ENCODE results near the gene NUP62. TPM values are rescaled to one million over a fixed set of nuclear protein-coding genes. Genes with fewer than 3 reads are reported as not detected.
"Not testable (repeated sequence)": the region's sequence is repeated elsewhere in the genome, so short reads cannot be mapped to it uniquely, and the experiment has no call there.

The NUP62 gene
- total RNA-seq, 2 donors from 2014 or later = 29.9 to 34.3 TPM

DNA sequence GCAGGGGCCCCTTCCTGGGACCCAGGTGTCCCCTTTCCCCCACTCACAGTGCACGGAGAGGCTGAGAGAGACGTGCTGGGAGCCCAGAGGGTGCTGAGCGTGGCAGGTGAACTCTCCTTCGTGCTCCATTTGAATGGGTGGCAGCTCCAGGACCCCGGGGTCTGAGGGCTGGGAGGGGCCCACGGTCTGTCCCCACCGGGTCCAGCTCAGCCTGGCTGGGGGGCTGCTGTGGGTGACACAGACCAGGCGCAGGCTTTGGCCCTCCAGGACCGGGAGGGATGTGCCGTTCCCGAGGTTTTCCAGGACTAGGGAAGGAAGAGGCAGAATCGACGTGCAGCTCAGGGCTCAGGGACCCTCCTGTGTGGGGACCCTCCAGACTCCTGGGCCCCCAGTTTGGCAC is 29.3 kb upstream of the NUP62 start:
- not testable (repeated sequence) for H3K27me3 ChIP-seq (replicated peaks; ENCODE audit: insufficient read depth); H3K9me3 ChIP-seq; H3K27ac ChIP-seq; H3K36me3 ChIP-seq; H3K4me3 ChIP-seq; ATAC-seq (ENCODE audit: insufficient number of reproducible peaks, low FRiP score, low read depth); DNase-seq (ENCODE audit: low spot score)
- peaks cover 17 to 20% of the 10 kb centered on the region in 2 donors for H3K4me1 ChIP-seq (ENCODE audit: control insufficient read depth in 1 of 2, low read depth in 2 of 2)

DNA sequence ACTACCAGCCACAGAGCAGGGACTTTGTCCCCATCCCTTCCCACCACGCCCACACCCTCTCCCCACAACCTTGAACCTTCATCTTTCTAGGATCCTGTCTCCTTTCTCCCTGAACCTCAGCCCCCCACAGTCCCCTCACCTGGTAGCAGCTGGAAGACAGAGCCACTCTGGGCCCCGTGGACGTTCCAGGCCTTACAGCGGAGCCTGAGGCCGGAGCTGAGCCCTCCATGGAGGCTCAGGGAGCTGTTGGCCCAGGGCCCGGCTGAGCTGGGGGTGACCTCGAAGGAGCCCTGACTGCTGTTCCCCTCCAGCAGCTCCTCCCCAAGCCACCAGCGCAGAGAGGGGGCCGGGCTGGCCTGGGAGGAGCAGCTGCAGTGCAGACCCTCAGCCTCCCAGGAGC is 28.8 kb upstream of the NUP62 start:
- not testable (repeated sequence) for ATAC-seq (ENCODE audit: insufficient number of reproducible peaks, low FRiP score, low read depth)

DNA sequence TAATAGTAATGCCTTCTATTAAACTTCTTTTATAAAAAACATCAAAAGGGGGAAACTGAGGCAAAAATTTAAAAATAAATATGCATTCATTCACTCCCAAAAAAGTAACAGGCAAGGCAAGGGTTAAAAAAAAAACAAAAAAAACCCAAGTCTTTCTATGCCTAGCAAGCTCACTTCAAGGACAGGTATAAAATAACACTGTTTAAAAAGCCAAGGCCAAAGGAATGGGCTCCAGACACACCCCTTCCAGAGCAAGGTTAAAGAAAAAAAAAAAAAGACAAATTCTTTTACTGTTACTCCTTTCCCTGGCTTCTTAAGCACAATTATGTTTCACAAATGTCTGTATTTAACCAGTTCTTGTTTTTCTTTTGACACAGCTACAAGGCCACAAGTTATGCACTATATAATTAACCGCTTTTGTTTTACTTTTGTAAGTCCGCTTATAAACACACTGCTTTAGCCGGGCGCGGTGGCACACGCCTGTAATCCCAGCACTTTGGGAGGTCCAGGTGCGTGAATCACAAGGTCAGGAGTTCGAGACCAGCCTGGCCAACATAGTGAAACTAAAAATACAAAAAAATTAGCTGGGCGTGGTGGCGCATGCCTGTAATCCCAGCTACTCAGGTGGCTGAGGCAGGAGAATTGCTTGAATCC is 28.1 kb upstream of the NUP62 start:
- Histone ChIP-seq H3K27ac (no peak overlapping the region), H3K9me3 (no peaks in the 10 kb centered on the region), H3K4me3 (no peak overlapping the region), H3K36me3 (no peaks in the 10 kb centered on the region), H3K4me1 (ENCODE audit: control insufficient read depth in 1 of 2, low read depth in 2 of 2) (peaks cover 24 to 30% of the 10 kb centered on the region in 2 donors), H3K27me3 (replicated peaks; ENCODE audit: insufficient read depth) (no peaks in the 10 kb centered on the region)
- DNase-seq (ENCODE audit: low spot score) (no peak), ATAC-seq (ENCODE audit: insufficient number of reproducible peaks, low FRiP score, low read depth) (no peak)
- TF ChIP-seq, protein P1, sequence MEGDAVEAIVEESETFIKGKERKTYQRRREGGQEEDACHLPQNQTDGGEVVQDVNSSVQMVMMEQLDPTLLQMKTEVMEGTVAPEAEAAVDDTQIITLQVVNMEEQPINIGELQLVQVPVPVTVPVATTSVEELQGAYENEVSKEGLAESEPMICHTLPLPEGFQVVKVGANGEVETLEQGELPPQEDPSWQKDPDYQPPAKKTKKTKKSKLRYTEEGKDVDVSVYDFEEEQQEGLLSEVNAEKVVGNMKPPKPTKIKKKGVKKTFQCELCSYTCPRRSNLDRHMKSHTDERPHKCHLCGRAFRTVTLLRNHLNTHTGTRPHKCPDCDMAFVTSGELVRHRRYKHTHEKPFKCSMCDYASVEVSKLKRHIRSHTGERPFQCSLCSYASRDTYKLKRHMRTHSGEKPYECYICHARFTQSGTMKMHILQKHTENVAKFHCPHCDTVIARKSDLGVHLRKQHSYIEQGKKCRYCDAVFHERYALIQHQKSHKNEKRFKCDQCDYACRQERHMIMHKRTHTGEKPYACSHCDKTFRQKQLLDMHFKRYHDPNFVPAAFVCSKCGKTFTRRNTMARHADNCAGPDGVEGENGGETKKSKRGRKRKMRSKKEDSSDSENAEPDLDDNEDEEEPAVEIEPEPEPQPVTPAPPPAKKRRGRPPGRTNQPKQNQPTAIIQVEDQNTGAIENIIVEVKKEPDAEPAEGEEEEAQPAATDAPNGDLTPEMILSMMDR (IDR thresholded peaks at IDR 0.05) = no peak

More for the DNA sequence above, 28.8 kb upstream of the NUP62 start:
- H3K36me3 ChIP-seq; H3K4me3 ChIP-seq; H3K9me3 ChIP-seq; H3K27me3 ChIP-seq (replicated peaks; ENCODE audit: insufficient read depth); DNase-seq (ENCODE audit: low spot score); H3K27ac ChIP-seq: not testable (repeated sequence)
- H3K4me1 ChIP-seq (ENCODE audit: control insufficient read depth in 1 of 2, low read depth in 2 of 2) = peaks cover 20 to 23% of the 10 kb centered on the region in 2 donors

DNA sequence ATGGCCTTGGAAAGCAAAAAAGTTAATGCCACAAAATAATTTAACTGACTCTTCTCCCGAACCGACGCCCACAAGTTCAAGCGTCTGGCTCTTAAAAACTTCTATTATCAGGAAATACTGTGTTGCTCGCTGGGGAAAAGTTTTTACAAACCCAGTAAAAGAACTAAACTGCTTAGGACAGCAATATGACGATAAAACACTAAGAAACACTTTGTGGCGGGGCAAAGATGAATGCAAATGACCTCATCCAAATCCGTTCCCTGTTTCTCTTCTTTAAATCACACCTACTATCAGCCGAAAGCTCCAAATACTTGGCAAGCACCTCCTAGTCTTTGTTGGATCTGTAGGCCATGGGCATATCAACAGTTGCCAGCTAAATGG is 26.8 kb upstream of the NUP62 start:
- Histone ChIP-seq H3K36me3 (no peaks in the 10 kb centered on the region), H3K4me1 (ENCODE audit: control insufficient read depth in 1 of 2, low read depth in 2 of 2) (peaks cover 27 to 43% of the 10 kb centered on the region in 2 donors), H3K27me3 (replicated peaks; ENCODE audit: insufficient read depth) (no peaks in the 10 kb centered on the region), H3K4me3 (no peak overlapping the region), H3K9me3 (no peaks in the 10 kb centered on the region), H3K27ac (no peak overlapping the region)
- DNase-seq (ENCODE audit: low spot score) (no peak), ATAC-seq (ENCODE audit: insufficient number of reproducible peaks, low FRiP score, low read depth) (no peak)
- TF ChIP-seq, protein P1 (IDR thresholded peaks at IDR 0.05) = no peak

DNA sequence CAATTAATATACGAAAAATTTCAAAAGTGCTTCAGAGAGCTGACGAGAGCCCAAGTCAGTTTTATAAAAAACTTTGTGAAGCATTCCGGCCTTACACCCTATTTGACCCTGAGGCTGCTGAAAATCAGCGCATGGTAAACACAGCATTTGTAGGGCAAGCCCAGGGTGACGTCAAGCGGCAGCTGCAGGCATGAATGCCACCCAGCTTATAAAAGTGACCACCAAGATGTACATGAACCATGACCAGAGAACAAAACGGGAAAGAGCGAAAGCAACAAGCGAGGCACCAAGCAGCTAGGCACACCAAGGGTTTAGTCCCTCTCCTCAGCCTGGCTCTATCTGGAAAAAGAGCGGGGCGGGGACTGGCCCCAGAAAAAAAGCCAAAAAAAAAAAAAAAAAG is 25.6 kb upstream of the NUP62 start:
- H3K27me3 ChIP-seq (replicated peaks; ENCODE audit: insufficient read depth) = no peaks in the 10 kb centered on the region
- H3K4me3 ChIP-seq = peak overlapping the region; percentile 14
- ATAC-seq (ENCODE audit: insufficient number of reproducible peaks, low FRiP score, low read depth) (no peak), DNase-seq (ENCODE audit: low spot score) (no peak)
- peaks cover 27 to 43% of the 10 kb centered on the region in 2 donors for H3K4me1 ChIP-seq (ENCODE audit: control insufficient read depth in 1 of 2, low read depth in 2 of 2)
- TF ChIP-seq, protein P1 (IDR thresholded peaks at IDR 0.05) = no peak
- H3K9me3 ChIP-seq = no peaks in the 10 kb centered on the region
- H3K27ac ChIP-seq = peak overlapping the region in 1 of 2 donors; percentile 22
- H3K36me3 ChIP-seq = no peaks in the 10 kb centered on the region

DNA sequence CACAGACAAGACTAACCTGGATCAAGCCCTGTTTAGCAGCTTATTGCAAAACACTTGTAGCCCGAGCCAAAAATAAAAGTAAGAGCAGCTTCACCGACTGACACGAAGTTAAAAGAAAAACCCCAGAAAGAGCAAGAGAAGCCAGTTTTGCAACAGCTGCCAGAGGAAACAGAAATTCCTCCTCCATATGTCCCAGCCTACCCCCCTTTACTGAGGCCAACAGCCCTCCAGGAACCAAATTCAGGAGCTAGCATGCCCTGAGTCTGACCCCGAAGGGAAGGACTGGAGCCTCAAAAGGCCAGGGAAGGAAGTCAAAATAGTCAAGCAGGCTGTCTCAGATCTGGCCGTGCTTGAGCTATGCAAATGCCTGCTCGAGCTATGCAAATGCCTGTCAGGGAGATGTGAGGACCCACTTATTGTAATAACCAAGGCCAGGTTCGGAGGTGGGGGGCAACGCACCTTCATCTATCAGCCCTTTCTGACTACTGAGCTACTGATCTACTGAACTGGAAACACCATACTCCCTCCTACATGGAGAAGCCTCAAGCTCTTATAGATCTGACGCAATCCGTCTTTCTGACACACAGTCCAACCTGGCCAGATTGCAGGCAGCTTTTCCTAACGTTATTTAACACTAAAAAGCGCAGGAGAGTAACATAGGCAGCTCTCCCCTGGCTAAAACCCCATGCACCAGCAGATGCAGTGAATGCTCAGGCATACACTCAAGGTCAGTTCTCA is 25.0 kb upstream of the NUP62 start:
- TF ChIP-seq, protein P1 (IDR thresholded peaks at IDR 0.05) = no peak
- DNase-seq (ENCODE audit: low spot score) = no peak

More for the DNA sequence above, 25.0 kb upstream of the NUP62 start:
- Histone ChIP-seq H3K4me3 (peak overlapping the region; percentile 8), H3K36me3 (no peaks in the 10 kb centered on the region), H3K9me3 (no peaks in the 10 kb centered on the region), H3K27me3 (replicated peaks; ENCODE audit: insufficient read depth) (no peaks in the 10 kb centered on the region), H3K4me1 (ENCODE audit: control insufficient read depth in 1 of 2, low read depth in 2 of 2) (peaks cover 27 to 43% of the 10 kb centered on the region in 2 donors), H3K27ac (no peak overlapping the region)
- ATAC-seq (ENCODE audit: insufficient number of reproducible peaks, low FRiP score, low read depth) = no peak
